ES-I3 (cell line): Measurements from ENCODE around the gene RYR1.

Source experiments
- H3K36me3 ChIP-seq: 2 replicates; pipeline ENCODE4 v1.6.1; 2013; ENCODE audit warnings: mild to moderate bottlenecking, low read length, control low read depth, moderate library complexity; ENCODE audit not compliant: insufficient read depth
- H3K4me1 ChIP-seq: 2 replicates; pipeline ENCODE4 v1.6.1; 2013; ENCODE audit warnings: mild to moderate bottlenecking, control low read depth, low read length; ENCODE audit not compliant: insufficient read depth
- H3K9ac ChIP-seq: 2 replicates; pipeline ENCODE4 v1.6.1; 2013; ENCODE audit warnings: low read depth, mild to moderate bottlenecking, low read length, moderate library complexity
- H3K9me3 ChIP-seq: 2 replicates; pipeline ENCODE4 v1.6.1; 2013; ENCODE audit warnings: mild to moderate bottlenecking, low read length, moderate library complexity; ENCODE audit not compliant: control insufficient read depth, insufficient read depth

RYR1 gene

DNA sequence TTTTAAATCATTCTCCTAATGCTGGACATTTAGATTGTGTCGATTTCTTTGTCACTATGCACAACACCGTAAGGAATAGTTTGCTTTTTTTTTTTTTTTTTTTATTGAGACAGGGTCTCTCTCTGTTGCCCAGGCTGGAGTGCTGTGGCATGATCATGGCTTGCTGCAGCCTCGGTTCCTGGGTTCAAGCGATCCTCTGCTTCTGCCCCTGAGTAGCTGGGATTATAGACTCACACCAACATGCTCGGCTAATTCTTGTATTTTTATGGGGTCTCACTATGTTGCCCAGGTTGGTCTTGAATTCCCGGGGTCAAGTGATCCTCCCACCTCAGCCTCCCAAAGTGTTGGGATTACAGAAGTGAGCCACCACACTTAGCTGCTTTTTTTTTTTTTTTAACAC is 86.5 kb downstream of the RYR1 start:
- Histone ChIP-seq H3K36me3 (no peaks in the 10 kb centered on the region), H3K9ac (no peak overlapping the region), H3K4me1 (no peaks in the 10 kb centered on the region), H3K9me3 (no peaks in the 10 kb centered on the region)

DNA sequence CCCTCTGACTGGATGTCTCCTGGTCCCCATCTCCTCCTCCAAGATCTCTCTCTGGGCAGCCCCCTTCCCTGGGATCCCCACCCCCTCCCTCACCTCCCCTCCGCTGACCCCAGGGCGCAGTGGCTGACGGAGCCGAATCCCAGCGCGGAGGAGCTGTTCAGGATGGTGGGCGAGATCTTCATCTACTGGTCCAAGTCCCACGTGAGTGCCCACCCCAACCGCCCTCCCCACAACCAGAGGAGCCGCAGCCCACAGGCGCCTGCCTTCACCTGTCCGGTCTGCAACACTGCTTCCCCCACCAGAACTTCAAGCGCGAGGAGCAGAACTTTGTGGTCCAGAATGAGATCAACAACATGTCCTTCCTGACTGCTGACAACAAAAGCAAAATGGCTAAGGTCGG is 89.4 kb downstream of the RYR1 start:
- Histone ChIP-seq H3K9ac (no peak overlapping the region), H3K36me3 (no peaks in the 10 kb centered on the region), H3K4me1 (no peaks in the 10 kb centered on the region), H3K9me3 (no peaks in the 10 kb centered on the region)

DNA sequence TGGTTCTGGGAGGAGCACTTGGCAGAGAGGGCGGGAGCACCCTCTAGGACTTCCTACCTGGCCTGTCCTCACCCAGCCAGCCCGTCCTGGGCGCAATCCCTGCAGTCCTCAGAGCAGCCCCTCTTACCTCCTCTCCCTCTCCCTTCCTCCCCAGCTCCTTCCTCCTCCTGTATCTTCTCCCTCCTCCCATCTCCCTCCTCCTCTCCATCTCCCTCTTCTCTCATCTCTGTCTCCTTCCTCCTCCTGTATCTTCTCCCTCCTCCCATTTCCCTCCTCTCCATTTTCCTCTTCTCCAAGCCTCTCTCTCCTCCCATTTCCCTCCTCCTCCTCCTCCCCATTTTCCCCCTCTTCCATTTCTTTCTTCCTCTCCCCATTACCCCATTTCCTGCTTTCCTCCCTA is 89.8 kb downstream of the RYR1 start:
- Histone ChIP-seq H3K9me3 (no peaks in the 10 kb centered on the region), H3K9ac (no peak overlapping the region), H3K4me1 (no peaks in the 10 kb centered on the region), H3K36me3 (no peaks in the 10 kb centered on the region)

DNA sequence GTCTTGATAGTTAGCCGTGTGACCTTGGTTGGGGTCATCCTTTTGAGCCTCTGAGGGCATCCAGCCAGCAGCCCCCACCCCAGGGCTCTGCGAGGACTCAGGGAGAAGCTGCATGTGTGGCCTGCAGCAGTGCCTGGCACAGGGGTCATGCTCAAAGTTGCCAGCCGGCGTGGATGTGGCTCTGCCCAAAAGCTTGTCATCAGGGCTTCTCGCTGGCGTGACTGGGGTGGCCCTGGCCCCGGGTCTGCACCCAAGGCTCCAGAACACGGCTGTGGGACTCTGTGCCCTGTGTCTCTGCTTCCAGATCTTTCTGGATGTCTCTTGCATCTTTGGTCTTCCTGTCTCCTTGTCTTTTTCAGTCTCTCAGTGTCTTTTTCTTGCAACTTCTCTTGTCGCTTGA is 90.9 kb downstream of the RYR1 start:
- H3K4me1 ChIP-seq: no peaks in the 10 kb centered on the region
- no peak overlapping the region for H3K9ac ChIP-seq
- no peaks in the 10 kb centered on the region for H3K36me3 ChIP-seq
- H3K9me3 ChIP-seq: no peaks in the 10 kb centered on the region

DNA sequence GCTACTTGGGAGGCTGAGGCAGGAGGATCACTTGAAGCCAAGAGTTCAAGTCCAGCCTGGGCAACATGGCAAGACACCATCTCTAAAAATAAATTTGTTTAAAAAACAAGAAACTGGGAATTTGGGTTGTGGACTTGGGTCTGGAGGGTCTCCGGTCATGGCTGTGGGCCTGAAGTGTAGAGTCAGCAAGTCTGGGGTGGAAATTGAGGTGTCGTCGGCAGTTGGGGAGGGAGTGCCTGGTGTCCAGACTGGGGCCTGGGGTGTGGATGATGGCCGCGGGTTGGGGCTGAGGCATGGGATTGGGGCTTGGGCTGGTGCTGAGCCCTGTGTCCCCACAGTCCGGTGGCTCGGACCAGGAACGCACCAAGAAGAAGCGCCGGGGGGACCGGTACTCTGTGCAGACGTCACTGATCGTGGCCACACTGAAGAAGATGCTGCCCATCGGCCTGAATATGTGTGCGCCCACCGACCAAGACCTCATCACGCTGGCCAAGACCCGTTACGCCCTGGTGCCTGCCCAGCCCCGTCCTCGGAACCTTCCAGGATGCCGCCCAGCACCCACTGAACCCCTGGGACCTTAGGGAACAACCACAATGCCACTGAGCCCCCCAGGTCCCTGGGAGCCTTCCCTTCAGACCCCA is 91.6 kb downstream of the RYR1 start:
- H3K9ac ChIP-seq: no peak overlapping the region
- H3K4me1 ChIP-seq: no peaks in the 10 kb centered on the region
- no peaks in the 10 kb centered on the region for H3K36me3 ChIP-seq
- H3K9me3 ChIP-seq: no peaks in the 10 kb centered on the region

DNA sequence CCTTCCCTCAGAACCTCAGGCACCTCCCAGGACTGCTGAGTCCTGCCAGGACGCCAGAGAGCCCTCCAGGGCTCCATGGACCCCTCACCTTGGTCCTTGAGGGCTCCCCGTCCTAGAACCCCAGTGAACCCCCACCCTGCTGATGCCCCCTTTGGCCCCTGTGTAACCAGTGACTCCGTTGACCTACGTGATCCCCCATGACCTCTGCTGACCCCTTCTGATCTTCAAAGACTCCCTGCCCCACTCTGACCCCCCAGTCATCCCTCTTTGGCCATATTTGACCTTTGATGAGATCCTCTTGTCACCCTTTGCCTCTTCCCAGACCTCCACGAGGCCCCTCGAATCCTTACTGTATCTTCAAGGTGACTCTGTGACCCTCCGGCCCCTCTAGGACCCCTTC is 92.9 kb downstream of the RYR1 start:
- no peak overlapping the region for H3K9ac ChIP-seq
- no peaks in the 10 kb centered on the region for H3K36me3 ChIP-seq
- no peaks in the 10 kb centered on the region for H3K9me3 ChIP-seq
- no peaks in the 10 kb centered on the region for H3K4me1 ChIP-seq

DNA sequence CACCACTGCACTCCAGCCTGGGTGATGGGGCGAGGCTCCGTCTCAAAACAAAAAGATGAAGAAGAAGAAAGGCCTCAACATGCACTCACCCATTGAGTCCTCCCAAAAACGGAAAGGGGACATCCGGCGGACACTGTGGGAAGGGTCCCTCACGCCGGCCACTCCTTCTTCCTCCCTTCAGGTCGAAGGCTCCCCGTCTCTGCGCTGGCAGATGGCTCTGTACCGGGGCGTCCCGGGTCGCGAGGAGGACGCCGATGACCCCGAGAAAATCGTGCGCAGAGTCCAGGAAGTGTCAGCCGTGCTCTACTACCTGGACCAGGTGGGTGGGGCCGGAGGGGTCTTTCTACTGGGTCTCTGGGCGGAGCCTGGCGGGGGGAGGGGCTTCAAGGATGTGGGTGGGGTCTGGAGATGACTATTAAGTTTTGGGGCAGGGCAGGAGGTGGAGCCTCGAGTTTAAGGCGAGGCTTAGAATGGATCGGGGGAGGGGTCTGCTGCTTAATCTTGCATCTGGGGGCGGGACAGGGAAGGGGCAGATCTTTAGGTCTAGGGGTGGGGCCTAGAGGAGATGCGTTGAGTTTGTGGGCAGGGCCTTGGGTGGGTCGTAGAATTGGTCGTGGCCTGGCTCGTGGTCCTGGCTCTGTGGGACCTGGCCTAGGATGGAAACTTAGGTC is 94.1 kb downstream of the RYR1 start:
- Histone ChIP-seq H3K9me3 (no peaks in the 10 kb centered on the region), H3K4me1 (no peaks in the 10 kb centered on the region), H3K36me3 (no peaks in the 10 kb centered on the region), H3K9ac (no peak overlapping the region)

DNA sequence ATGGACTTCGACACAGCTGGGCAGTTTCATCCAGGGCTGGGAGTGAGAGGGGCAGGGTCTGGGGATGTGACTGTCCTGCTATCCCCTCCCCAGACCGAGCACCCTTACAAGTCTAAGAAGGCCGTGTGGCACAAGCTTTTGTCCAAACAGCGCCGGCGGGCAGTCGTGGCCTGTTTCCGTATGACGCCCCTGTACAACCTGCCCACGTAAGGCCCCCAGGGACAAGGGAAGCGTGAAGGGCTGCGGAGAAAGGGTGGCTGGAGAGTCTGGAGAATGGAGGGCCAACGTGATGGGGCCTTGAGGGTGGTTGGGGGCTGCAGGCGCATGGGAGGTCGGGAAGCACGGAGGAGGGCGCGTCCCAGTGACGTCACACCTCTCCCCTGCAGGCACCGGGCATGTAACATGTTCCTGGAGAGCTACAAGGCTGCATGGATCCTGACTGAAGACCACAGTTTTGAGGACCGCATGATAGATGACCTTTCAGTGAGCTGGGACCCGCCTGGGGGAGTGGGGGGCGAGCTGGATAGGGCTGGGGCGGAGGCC is 94.8 kb downstream of the RYR1 start:
- H3K4me1 ChIP-seq: no peaks in the 10 kb centered on the region
- H3K9ac ChIP-seq: no peak overlapping the region
- H3K9me3 ChIP-seq: no peaks in the 10 kb centered on the region
- no peaks in the 10 kb centered on the region for H3K36me3 ChIP-seq

DNA sequence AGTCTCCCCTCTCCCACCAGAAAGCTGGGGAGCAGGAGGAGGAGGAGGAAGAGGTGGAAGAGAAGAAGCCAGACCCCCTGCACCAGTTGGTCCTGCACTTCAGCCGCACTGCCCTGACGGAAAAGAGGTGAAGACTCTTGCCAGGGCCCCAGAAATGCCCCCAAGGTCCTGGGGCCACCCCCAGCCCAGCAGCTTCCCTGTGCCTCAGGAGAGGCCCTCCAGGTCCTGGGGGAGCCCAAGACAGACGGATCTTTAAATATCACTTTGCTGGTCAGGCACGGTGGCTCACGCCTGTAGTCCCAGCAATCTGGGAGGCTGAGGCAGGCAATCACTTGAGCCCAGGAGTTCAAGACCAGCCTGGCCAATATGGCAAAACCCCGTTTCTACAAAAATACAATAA is 95.4 kb downstream of the RYR1 start:
- Histone ChIP-seq H3K9ac (no peak overlapping the region), H3K36me3 (no peaks in the 10 kb centered on the region), H3K9me3 (no peaks in the 10 kb centered on the region), H3K4me1 (no peaks in the 10 kb centered on the region)

DNA sequence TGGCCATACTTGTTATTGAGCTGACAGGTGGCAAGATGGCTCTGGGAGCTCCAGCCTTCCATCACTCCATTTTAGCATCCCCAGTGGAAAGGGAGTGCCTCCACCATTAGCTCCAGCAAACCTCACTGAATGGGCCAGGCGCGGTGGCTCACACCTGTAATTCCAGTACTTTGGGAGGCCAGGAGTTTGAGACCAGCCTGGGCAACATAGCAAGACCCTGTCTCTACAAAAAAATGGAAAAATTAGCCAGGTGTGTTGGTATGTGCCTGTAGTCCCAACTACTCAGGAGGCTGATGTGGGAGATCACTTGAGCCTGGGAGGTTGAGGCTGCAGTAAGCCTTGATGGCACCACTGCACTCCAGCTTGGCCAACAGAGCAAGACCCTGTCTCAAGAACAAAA is 98.0 kb downstream of the RYR1 start:
- H3K9ac ChIP-seq: no peak overlapping the region
- H3K9me3 ChIP-seq: peaks cover 9% of the 10 kb centered on the region; the same call in 1 of the 2 replicates
- H3K36me3 ChIP-seq: no peaks in the 10 kb centered on the region; the same call in 1 of the 2 replicates
- no peaks in the 10 kb centered on the region for H3K4me1 ChIP-seq

DNA sequence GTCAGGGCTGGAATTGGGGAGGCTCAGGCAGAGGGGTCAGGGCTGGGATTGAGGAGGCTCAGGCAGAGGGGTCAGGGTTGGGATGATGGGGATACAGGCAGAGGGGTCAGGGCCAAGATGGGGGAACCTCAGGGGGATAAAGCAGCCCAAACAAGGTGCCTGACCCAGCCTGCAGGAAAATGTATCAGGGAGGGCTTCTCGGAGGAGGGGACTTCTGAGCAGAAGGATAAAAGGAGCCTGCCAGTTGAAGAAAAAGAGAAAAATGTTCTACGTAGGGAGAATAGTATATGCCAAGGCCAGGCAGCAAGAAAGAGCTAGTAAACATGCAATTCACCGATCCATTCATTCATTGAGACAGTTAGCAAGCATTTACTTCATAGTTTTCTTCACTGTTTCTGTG is 99.4 kb downstream of the RYR1 start:
- Histone ChIP-seq H3K9me3 (peaks cover 9% of the 10 kb centered on the region; the same call in 1 of the 2 replicates), H3K4me1 (no peaks in the 10 kb centered on the region), H3K9ac (no peak overlapping the region), H3K36me3 (no peaks in the 10 kb centered on the region; the same call in 1 of the 2 replicates)

DNA sequence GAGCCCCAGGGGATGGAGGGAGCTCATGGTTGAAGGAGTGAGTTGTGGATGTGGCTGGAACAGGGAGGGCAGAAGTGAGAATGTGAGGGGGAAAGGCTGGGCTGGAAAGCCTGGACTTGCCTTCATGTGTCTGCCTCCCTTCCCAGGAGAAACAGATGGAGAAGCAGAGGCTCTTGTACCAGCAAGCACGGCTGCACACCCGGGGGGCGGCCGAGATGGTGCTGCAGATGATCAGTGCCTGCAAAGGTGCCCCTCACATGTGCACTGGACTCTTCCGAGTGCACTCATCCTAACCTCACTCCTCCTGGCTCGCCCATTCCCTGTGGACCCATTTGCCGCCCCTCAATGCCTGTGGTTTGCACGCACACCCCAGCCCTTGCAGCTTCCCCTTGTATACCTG is 101.1 kb downstream of the RYR1 start:
- H3K36me3 ChIP-seq: no peaks in the 10 kb centered on the region; the same call in 1 of the 2 replicates
- H3K4me1 ChIP-seq: no peaks in the 10 kb centered on the region
- peaks cover 9% of the 10 kb centered on the region; the same call in 1 of the 2 replicates for H3K9me3 ChIP-seq
- no peak overlapping the region for H3K9ac ChIP-seq

DNA sequence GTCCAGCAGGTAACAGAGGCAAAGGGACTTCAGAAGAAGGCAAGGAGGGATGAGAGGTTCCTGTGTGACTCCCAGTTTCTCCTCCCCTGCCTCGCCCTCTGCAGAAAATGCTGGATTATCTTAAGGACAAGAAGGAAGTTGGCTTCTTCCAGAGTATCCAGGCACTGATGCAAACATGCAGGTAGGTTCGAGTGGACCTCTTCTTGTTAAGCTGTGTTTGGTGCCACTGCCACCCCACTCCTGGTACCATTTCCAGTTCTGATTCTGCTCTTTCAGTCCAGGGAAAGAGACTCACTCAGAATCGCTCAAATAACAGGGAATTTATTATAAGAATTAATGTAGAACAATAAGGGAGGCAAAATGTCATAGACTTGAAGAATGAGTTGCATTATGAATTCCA is 101.7 kb downstream of the RYR1 start:
- Histone ChIP-seq H3K36me3 (no peaks in the 10 kb centered on the region; the same call in 1 of the 2 replicates), H3K9me3 (peaks cover 9% of the 10 kb centered on the region; the same call in 1 of the 2 replicates), H3K9ac (no peak overlapping the region), H3K4me1 (no peaks in the 10 kb centered on the region)

DNA sequence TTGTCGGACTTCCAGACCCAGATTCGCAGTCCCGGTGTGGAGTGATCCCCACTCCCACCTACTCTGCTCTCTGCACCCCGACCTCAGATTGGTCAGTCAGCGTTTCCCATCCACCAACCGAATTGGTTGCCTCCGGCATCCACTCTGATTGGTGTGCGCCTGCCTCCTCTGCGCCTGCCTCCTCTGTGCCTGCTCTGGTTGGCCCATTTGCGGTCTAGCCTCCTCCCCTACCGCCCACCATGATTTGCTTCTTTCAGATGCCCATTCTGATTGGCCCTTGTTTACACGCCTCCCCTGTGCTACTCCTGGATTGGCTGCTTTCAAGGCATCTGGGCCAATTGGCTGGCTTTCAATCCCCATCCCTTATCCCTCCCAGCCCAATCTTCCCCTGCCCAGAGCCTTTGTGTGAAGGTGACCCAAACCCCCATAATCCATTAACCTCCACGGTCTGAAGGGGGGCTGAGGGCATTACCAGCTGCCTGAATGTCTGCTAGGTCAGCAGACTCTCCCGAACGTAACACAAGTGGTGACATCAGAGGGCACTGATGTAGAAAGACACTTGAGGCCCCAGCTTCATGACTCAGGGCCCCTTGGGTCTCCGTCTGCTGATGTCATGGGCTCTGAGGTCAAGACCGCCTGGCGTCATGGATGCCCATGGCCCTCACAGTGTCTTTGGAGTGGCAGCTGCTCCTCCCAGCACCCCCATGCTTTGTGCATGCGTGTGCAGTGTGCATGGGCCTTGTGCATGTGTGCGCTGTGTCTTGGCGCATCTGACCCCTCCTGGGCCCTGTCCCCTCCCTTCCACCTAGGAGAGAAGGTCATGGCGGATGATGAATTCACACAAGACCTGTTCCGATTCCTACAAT is 103.8 kb downstream of the RYR1 start:
- Histone ChIP-seq H3K36me3 (no peaks in the 10 kb centered on the region; the same call in 1 of the 2 replicates), H3K9me3 (peaks cover 9% of the 10 kb centered on the region; the same call in 1 of the 2 replicates), H3K9ac (no peak overlapping the region), H3K4me1 (no peaks in the 10 kb centered on the region)
